VCaP (cell line): ENCODE data around the gene QDPR.

Experiments used
- H3K27ac ChIP-seq: fragments of 450-650 bp; 2 replicates; pipeline ENCODE4 v1.5.1; 2017
- CTCF ChIP-seq: fragments of 450-650 bp; conservative IDR thresholded peaks from 2 replicates; pipeline ENCODE4 v1.5.1; 2017; ENCODE audit warnings: mild to moderate bottlenecking, moderate library complexity

The QDPR gene

DNA sequence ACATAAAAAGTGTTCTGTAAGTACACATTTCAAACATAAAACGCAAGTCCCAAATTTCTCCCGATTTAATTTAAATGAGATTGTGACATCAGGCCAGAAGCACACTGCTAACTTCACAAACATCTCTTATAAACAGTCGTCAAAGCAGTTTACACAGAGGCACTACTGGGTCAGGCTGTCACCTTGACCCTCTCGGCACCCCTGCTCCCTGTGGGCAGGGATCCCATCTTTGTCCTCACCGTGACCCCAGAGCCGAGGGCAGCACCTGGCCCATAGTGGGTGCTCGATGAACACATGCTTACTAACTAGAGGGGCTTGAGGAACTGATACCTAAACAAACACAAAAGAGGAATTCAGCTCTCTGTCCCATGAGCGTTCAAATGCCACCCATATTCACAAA is 22.2 kb downstream of the QDPR start:
- no peak for TF ChIP-seq CTCF
- peak overlapping the region; percentile 88 for H3K27ac ChIP-seq

GRCh38 chr4:17489123-17489522 is 22.8 kb downstream of the QDPR start:
- peak overlapping the region; percentile 88 for H3K27ac ChIP-seq
- no peak for TF ChIP-seq CTCF

- no peak overlapping the region for H3K27ac ChIP-seq
- no peak for TF ChIP-seq CTCF
Observed at GRCh38 chr4:17482716-17483115, 29.2 kb downstream of the QDPR start.

GRCh38 chr4:17480955-17481354 is 30.9 kb downstream of the QDPR start:
- H3K27ac ChIP-seq, result no peak overlapping the region
- TF ChIP-seq CTCF, result no peak

GRCh38 chr4:17480210-17480927 is 31.5 kb downstream of the QDPR start:
- no peak for TF ChIP-seq CTCF
- H3K27ac ChIP-seq, result no peak overlapping the region

- no peak for TF ChIP-seq CTCF
Observed at GRCh38 chr4:17477774-17478472, 34.0 kb downstream of the QDPR start.

GRCh38 chr4:17476853-17477252 is 35.0 kb downstream of the QDPR start:
- no peak for TF ChIP-seq CTCF
- H3K27ac ChIP-seq, result no peak overlapping the region

More at GRCh38 chr4:17477774-17478472, 34.0 kb downstream of the QDPR start:
- H3K27ac ChIP-seq, result no peak overlapping the region
